Measurements from ENCODE around the gene SCN2B. TPM values are rescaled to one million over a fixed set of nuclear protein-coding genes. Genes with fewer than 3 reads are reported as not detected.

The SCN2B gene
- total RNA-seq, 2 experiments from 2014 or later, result 0.06 to 0.10 TPM

DNA sequence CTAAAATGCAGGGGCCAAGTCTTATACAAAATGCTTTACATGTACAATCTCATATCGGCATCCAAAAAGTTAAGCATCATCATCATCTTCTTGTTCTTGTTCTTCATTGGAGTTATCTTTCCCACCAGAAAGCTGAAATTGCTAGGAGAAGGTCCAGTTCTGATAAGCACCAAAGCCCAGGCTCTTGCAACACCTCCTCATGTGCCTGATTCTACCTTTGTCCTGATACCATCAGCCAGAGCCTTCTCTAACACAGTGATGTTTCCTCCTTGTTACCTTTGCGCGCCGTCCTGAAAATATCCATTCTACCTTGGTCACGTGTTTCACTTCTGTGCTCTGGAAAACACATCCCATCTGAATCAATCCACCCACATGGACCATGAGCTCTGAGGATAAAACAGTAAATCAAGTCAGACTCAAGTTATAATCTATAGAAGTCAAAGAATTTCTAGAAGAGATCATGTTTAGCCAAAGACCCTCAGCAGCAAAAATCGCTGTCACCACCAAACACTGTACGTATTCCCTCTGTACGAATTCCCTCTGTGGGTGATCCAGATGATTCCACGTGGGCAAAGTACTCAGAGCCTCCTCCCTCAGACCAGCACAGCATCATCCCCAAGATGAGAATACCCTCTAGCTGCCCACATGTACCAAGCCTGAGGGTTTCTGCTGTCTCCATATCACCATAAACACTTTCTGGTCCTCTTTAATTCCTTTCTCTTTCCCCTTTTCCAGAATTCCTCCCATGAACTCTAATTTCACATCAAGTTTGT lies 29.4 kb upstream of the SCN2B start:
- Histone ChIP-seq H3K4me3 (ENCODE audit: low read depth, low read length, poor library complexity, severe bottlenecking) (peak overlapping the region; percentile 5), H2AFZ (ENCODE audit: low read length) (peak overlapping the region; percentile 93), H3K4me1 (ENCODE audit: insufficient read depth, low read length, poor library complexity, severe bottlenecking) (peaks cover 12% of the 10 kb centered on the region), H3K36me3 (ENCODE audit: insufficient read depth, low read length) (no peaks in the 10 kb centered on the region), H3K79me2 (ENCODE audit: insufficient read depth, low read depth, low read length) (no peaks in the 10 kb centered on the region), H4K20me1 (ENCODE audit: insufficient read depth, low read length) (no peaks in the 10 kb centered on the region), H3K9me3 (ENCODE audit: low read length) (no peaks in the 10 kb centered on the region), H3K27ac (ENCODE audit: low read depth, low read length, poor library complexity, severe bottlenecking) (no peak overlapping the region), H3K9me2 (ENCODE audit: insufficient read depth, low read length) (no peaks in the 10 kb centered on the region; the same call in 1 of the 2 replicates), H3K4me2 (ENCODE audit: low read length) (peak overlapping the region; percentile 49)
- no peak for DNase-seq (ENCODE audit: low spot score)
- intact Hi-C loops (cut with micrococcal nuclease; ENCODE audit: unreplicated experiment), result no loop called here
- no TSS peak for BruUV-seq (replicated peaks)
- TF ChIP-seq, protein P1, sequence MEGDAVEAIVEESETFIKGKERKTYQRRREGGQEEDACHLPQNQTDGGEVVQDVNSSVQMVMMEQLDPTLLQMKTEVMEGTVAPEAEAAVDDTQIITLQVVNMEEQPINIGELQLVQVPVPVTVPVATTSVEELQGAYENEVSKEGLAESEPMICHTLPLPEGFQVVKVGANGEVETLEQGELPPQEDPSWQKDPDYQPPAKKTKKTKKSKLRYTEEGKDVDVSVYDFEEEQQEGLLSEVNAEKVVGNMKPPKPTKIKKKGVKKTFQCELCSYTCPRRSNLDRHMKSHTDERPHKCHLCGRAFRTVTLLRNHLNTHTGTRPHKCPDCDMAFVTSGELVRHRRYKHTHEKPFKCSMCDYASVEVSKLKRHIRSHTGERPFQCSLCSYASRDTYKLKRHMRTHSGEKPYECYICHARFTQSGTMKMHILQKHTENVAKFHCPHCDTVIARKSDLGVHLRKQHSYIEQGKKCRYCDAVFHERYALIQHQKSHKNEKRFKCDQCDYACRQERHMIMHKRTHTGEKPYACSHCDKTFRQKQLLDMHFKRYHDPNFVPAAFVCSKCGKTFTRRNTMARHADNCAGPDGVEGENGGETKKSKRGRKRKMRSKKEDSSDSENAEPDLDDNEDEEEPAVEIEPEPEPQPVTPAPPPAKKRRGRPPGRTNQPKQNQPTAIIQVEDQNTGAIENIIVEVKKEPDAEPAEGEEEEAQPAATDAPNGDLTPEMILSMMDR (conservative IDR thresholded peaks at IDR 0.05; ENCODE audit: low read length), result no peak
- TF ChIP-seq EZH2phosphoT487 (IDR thresholded peaks at IDR 0.05; ENCODE audit: borderline replicate concordance, low read depth, low read length), result no peak
- ChIA-PET CTCF (ENCODE audit: unreplicated experiment) (interaction anchor here (1.1 kb wide), 1 partner anchor 84 kb away, joined by 3 read pairs; no protein-coding TSS in a partner anchor), POLR2A (interaction anchor here (1.0 kb wide), 1 partner anchor 31 kb away, joined by 3 read pairs; no protein-coding TSS in a partner anchor)

DNA sequence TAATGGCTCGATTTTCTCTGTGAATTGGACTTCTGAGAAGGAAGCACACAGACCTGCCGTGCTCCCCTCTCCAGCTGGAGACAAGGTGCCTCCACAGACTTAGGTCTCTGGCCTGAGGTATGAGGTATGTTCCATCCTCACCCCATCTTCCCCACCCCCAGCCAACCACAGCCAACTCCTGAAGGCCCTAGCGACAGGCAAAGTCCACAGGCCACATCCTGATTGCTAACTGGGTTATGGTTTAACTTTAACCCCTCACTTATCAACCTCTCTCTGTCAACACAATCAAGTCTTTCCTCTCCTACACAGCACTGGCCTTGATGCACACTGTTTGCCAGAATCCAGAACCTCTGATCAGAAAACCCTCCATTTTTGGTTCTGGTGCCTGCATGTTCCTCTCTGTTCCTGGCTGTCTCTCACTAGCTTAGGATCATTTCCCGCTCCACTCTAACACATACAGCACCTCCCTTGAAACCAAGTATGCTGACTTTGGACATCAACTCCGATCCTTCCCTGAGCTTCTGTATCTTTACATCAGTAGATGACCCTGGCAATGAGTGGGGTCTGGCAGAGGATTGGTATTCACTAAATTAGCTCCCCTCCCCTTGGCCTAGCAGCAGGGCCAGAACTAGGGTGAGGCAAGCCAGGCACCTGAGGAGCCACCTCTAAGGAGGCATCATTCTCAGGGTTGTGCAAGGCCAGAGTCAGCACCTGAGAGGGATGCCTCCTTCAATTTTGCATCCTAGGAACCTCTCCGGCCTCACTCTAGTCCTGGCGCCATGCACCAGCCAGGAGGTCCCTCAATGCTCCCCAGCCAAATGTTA lies 26.4 kb upstream of the SCN2B start:
- Histone ChIP-seq H3K79me2 (ENCODE audit: insufficient read depth, low read depth, low read length) (no peaks in the 10 kb centered on the region), H3K36me3 (ENCODE audit: insufficient read depth, low read length) (no peaks in the 10 kb centered on the region), H3K4me2 (ENCODE audit: low read length) (no peak overlapping the region), H3K4me1 (ENCODE audit: insufficient read depth, low read length, poor library complexity, severe bottlenecking) (peaks cover 12% of the 10 kb centered on the region), H4K20me1 (ENCODE audit: insufficient read depth, low read length) (no peaks in the 10 kb centered on the region), H3K9me2 (ENCODE audit: insufficient read depth, low read length) (no peaks in the 10 kb centered on the region; the same call in 1 of the 2 replicates), H3K4me3 (ENCODE audit: low read depth, low read length, poor library complexity, severe bottlenecking) (no peak overlapping the region), H3K9me3 (ENCODE audit: low read length) (no peaks in the 10 kb centered on the region), H2AFZ (ENCODE audit: low read length) (no peak overlapping the region), H3K27ac (ENCODE audit: low read depth, low read length, poor library complexity, severe bottlenecking) (no peak overlapping the region)
- ChIA-PET CTCF (ENCODE audit: unreplicated experiment) (interaction anchor here (0.6 to 1.0 kb wide), 2 partner anchors 11 to 65 kb away, joined by 3 to 4 read pairs; no protein-coding TSS in a partner anchor), POLR2A (interaction anchor here (0.9 to 1.8 kb wide), 3 partner anchors 9 to 135 kb away, joined by 3 to 9 read pairs (median 4); no protein-coding TSS in a partner anchor)
- no peak for DNase-seq (ENCODE audit: low spot score)
- BruUV-seq (replicated peaks), result no TSS peak
- TF ChIP-seq, protein P1 (conservative IDR thresholded peaks at IDR 0.05; ENCODE audit: low read length), result no peak
- TF ChIP-seq EZH2phosphoT487 (IDR thresholded peaks at IDR 0.05; ENCODE audit: borderline replicate concordance, low read depth, low read length), result no peak
- intact Hi-C loops (cut with micrococcal nuclease; ENCODE audit: unreplicated experiment), result no loop called here
